Neuronal stem cell (in vitro differentiated cells): Measurements from ENCODE around the gene NAT14.

ENCODE experiments used
- DNase-seq: peaks from one replicate; pipeline ENCODE4 v3.0.0-alpha.2; 2013; ENCODE audit warnings: low spot score
- H2AFZ ChIP-seq: one replicate; pipeline ENCODE4 v1.6.1; 2013; ENCODE audit warnings: mild to moderate bottlenecking, low read length, inconsistent platforms
- H2AK5ac ChIP-seq: 2 replicates; pipeline ENCODE4 v1.6.1; 2013; ENCODE audit warnings: low read depth, mild to moderate bottlenecking, inconsistent platforms, low read length, moderate library complexity, mixed read lengths
- H2BK120ac ChIP-seq: 2 replicates; pipeline ENCODE4 v1.6.1; 2013; ENCODE audit warnings: low read depth, mild to moderate bottlenecking, inconsistent platforms, low read length, moderate library complexity, mixed read lengths
- H2BK12ac ChIP-seq: one replicate; pipeline ENCODE4 v1.6.1; 2013; ENCODE audit warnings: low read length, inconsistent platforms
- H2BK15ac ChIP-seq: 2 replicates; pipeline ENCODE4 v1.6.1; 2013; ENCODE audit warnings: mild to moderate bottlenecking, low read length, inconsistent platforms, mixed read lengths
- H2BK5ac ChIP-seq: one replicate; pipeline ENCODE4 v1.6.1; 2013; ENCODE audit warnings: inconsistent platforms, mild to moderate bottlenecking, low read length, moderate library complexity
- H3K14ac ChIP-seq: one replicate; pipeline ENCODE4 v1.6.1; 2013; ENCODE audit warnings: low read length, inconsistent platforms
- H3K18ac ChIP-seq: 2 replicates; pipeline ENCODE4 v1.6.1; 2013; ENCODE audit warnings: low read length, inconsistent platforms
- H3K23ac ChIP-seq: 2 replicates; pipeline ENCODE4 v1.6.1; 2013; ENCODE audit warnings: low read depth, mild to moderate bottlenecking, mixed read lengths, low read length, inconsistent platforms; ENCODE audit not compliant: poor library complexity
- H3K27ac ChIP-seq: replicated peaks from 3 replicates; pipeline ENCODE4 v1.5.1; 2013; ENCODE audit warnings: low read length, inconsistent platforms
- H3K27me3 ChIP-seq, 3 experiments: 2 replicates each; pipeline ENCODE4 v1.6.1; 2013; ENCODE audit warnings: low read length in 3 of 3, mild to moderate bottlenecking in 2 of 3, inconsistent platforms in 1 of 3, low read depth in 1 of 3, mixed read lengths in 1 of 3, moderate library complexity in 1 of 3; ENCODE audit not compliant: control insufficient read depth in 3 of 3, insufficient read depth in 3 of 3
- H3K36me3 ChIP-seq, 2 donors: replicated peaks in 1 of 2; 2 replicates each; pipeline ENCODE4 v1.6.1; 2013; ENCODE audit warnings: low read length in 2 of 2; ENCODE audit not compliant: control insufficient read depth in 2 of 2, insufficient read depth in 2 of 2
- H3K4ac ChIP-seq: 2 replicates; pipeline ENCODE4 v1.6.1; 2013; ENCODE audit warnings: inconsistent platforms, mild to moderate bottlenecking, low read length, moderate library complexity
- H3K4me1 ChIP-seq, 2 donors: 1 replicate in 1 of 2; 2 replicates in 1 of 2; pipeline ENCODE4 v1.6.1; 2013; ENCODE audit warnings: low read length in 2 of 2, low read depth in 1 of 2; ENCODE audit not compliant: control insufficient read depth in 2 of 2, insufficient read depth in 1 of 2
- H3K4me2 ChIP-seq: one replicate; pipeline ENCODE4 v1.6.1; 2013; ENCODE audit warnings: mild to moderate bottlenecking, low read length, inconsistent platforms; ENCODE audit not compliant: insufficient read depth, poor library complexity, severe bottlenecking
- H3K4me3 ChIP-seq, 2 donors: 2 replicates each; pipeline ENCODE4 v1.5.1; 2013; ENCODE audit warnings: low read length in 2 of 2, mild to moderate bottlenecking in 2 of 2, inconsistent platforms in 1 of 2, moderate library complexity in 1 of 2
- H3K79me1 ChIP-seq: one replicate; pipeline ENCODE4 v1.6.1; 2013; ENCODE audit warnings: low read depth, mild to moderate bottlenecking, inconsistent platforms, low read length, moderate library complexity
- H3K9ac ChIP-seq: one replicate; pipeline ENCODE4 v1.6.1; 2013; ENCODE audit warnings: mild to moderate bottlenecking, low read depth, low read length, inconsistent platforms; ENCODE audit not compliant: poor library complexity
- H3K9me3 ChIP-seq, 2 donors: replicated peaks in 1 of 2; 2 replicates each; pipeline versions ENCODE3 to v1.6.1; 2013; ENCODE audit warnings: low read length in 2 of 2, mild to moderate bottlenecking in 2 of 2, inconsistent platforms in 1 of 2, low read depth in 1 of 2, mixed read lengths in 1 of 2, moderate library complexity in 1 of 2; ENCODE audit not compliant: control insufficient read depth in 2 of 2, insufficient read depth in 1 of 2
- H4K8ac ChIP-seq: one replicate; pipeline ENCODE4 v1.6.1; 2013; ENCODE audit warnings: low read depth, mild to moderate bottlenecking, inconsistent platforms, low read length, moderate library complexity
- H4K91ac ChIP-seq: one replicate; pipeline ENCODE4 v1.6.1; 2013; ENCODE audit warnings: low read length, low read depth, mild to moderate bottlenecking, inconsistent platforms; ENCODE audit not compliant: poor library complexity
- WGBS, 2 donors: extraction: QIAGEN DNeasy Blood & Tissue Kit; methylation state at CpG; one replicate each; pipeline ENCODE4 v1.1.7; 2013; ENCODE audit warnings: missing lambda C conversion rate in 2 of 2, mixed read lengths in 1 of 2; ENCODE audit not compliant: insufficient read length in 2 of 2, insufficient replicate concordance in 1 of 2; ENCODE audit errors: extremely low coverage in 2 of 2; 5-methylcytosine and 5-hydroxymethylcytosine counted together

NAT14 gene

DNA sequence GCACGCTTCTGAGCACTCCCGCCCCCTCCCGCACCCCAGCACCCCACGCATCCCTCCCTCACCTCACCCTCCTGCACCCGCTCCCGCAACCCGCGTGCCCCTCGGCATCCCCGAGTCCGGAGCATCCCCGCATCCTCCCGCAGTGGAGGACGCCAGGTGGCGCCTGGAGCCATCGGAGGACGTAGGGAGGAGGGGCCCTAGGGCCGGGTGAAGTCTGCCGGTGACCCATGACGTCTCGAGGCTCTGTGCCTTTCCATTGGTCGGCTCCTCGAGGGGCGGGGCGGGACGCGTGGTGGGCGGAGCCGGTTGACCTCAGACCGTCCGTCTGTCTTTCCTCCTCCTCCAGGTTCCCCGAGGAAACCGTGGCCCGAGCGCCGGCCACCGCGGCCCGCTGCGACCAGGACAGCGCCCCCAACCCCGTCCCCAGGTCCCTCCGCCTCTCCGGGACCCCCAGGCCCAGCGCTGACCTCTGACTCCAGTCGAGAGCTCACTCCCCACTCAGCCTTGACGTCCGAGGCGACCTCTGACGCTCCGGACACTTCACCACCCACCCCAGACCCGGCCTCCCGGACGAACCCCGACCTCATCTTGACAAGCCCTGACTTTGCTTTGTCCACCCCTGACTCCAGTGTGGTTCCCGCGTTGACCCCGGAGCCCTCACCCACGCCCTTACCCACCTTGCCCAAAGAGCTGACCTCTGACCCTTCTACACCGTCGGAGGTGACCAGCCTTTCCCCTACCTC, 32.1 kb downstream of the NAT14 start:
- H2AK5ac ChIP-seq: peak overlapping the region; percentile 94
- H3K4me1 ChIP-seq: peaks cover 2 to 5% of the 10 kb centered on the region in 2 donors
- H3K4me2 ChIP-seq: peak overlapping the region; percentile 77
- peak overlapping the region; percentile 53 for H3K4ac ChIP-seq
- peak overlapping the region; percentile 95 for H2BK5ac ChIP-seq
- peak overlapping the region; percentile 80 for H3K23ac ChIP-seq
- H2BK120ac ChIP-seq: peak overlapping the region; percentile 100
- peak overlapping the region; percentile 30 for H2BK12ac ChIP-seq
- no peak overlapping the region for H4K91ac ChIP-seq
- no peak overlapping the region for H3K14ac ChIP-seq
- peaks cover 0 to 5% of the 10 kb centered on the region in 2 donors for H3K9me3 ChIP-seq
- H4K8ac ChIP-seq: peak overlapping the region; percentile 52
- peak overlapping the region; percentile 96 for H3K18ac ChIP-seq
- H3K79me1 ChIP-seq: no peaks in the 10 kb centered on the region
- DNase-seq: peak; percentile 90
- no peaks in the 10 kb centered on the region for H3K27me3 ChIP-seq
- H3K36me3 ChIP-seq: no peaks in the 10 kb centered on the region
- WGBS, 2 donors: no CpG with 5 or more reads among the region's 61 CpGs
- H2BK15ac ChIP-seq: peak overlapping the region; percentile 98
- no peak overlapping the region for H3K4me3 ChIP-seq
- peak overlapping the region; percentile 77 for H3K9ac ChIP-seq
- no peak overlapping the region for H3K27ac ChIP-seq
- peak overlapping the region; percentile 82 for H2AFZ ChIP-seq

DNA sequence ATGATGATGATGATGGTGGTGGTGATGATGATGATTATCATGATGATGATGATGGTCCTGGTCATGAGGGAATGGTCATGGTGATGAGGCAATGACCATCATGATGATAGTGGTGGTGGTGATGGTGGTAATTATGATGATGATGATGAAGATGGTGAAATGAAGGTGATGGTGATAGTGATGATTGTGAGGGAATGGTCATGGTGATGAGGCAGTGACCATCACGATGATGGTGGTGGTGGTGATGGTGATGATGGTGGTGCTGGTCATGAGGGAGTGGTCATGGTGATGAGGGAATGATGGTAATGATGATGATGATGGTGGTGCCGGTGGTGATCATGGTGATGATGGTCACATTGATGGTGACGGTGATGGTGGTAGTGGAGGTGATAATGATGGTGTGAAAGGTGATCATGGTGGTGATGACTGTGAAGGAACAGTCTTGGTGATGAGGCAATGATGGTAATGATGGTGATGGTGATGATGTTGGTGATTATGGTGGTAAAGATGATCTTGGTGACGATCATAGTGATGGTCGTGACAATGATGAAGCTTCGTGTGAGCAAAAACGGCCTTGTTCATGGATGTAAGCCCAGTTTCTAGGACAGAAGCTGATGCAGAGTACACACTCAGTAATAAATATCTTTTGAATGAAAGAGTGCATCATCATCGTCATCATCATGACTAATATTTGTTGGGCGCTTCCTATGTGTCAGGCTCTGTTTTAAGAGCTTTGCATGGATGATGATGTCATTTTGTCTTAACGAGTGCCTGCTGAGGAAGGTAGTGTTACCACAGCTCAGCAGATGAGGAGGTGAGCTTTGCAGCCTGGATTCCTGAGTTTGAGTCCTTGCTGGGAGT, 34.7 kb downstream of the NAT14 start:
- no peak overlapping the region for H2AFZ ChIP-seq
- no peak overlapping the region for H3K18ac ChIP-seq
- H3K9ac ChIP-seq: no peak overlapping the region
- H2BK12ac ChIP-seq: no peak overlapping the region
- H3K23ac ChIP-seq: no peak overlapping the region
- no peak overlapping the region for H3K4me3 ChIP-seq
- H3K14ac ChIP-seq: no peak overlapping the region
- no peak overlapping the region for H4K91ac ChIP-seq
- no peak overlapping the region for H2BK5ac ChIP-seq
- no peak overlapping the region for H3K27ac ChIP-seq
- H3K9me3 ChIP-seq: peaks cover 0 to 5% of the 10 kb centered on the region in 2 donors
- no peak overlapping the region for H2AK5ac ChIP-seq
- no peak overlapping the region for H2BK15ac ChIP-seq
- H3K4me2 ChIP-seq: no peak overlapping the region
- H3K27me3 ChIP-seq: no peaks in the 10 kb centered on the region
- no peak overlapping the region for H4K8ac ChIP-seq
- H3K79me1 ChIP-seq: no peaks in the 10 kb centered on the region
- H3K4me1 ChIP-seq: peaks cover 2 to 5% of the 10 kb centered on the region in 2 donors
- no peak overlapping the region for H3K4ac ChIP-seq
- 100% methylated on average over 1 of the region's 10 CpGs; no CpG with 5 or more reads in 1 of the 2 donors for WGBS, 2 donors
- no peak for DNase-seq
- H3K36me3 ChIP-seq: no peaks in the 10 kb centered on the region
- H2BK120ac ChIP-seq: no peak overlapping the region

DNA sequence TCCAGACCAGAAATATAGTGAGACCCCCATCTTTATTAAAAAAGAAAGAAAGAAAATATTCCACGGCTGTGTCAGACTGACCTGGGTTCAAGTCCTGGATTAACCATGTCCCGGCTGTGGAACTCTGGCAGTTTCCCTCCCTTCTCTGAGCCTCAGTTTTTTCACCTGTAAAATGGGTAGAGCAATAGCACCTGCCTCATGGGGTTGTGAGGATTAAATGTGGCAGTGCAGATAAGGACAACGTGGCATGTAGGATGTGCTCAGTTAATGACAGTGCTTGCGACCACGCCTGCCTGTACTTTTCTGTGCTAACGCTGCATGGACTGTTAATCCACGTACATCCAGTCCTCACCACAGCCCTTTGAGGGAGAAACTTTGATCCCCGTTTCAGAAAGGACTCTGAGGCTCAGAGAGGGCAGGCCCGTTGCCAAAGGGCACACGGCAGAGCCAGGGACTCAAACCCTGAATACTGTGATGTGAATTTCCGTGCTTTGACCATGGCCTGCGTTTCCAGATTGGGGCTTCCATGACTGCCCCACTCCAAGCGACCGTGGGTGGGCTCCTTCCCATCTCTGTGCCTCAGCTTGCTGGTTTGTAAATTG, 35.8 kb downstream of the NAT14 start:
- Histone ChIP-seq H2BK5ac (no peak overlapping the region), H3K4ac (peak overlapping the region; percentile 84), H3K27ac (no peak overlapping the region), H3K27me3 (no peaks in the 10 kb centered on the region), H3K9me3 (peaks cover 0 to 5% of the 10 kb centered on the region in 2 donors), H2BK12ac (no peak overlapping the region), H3K36me3 (no peaks in the 10 kb centered on the region), H4K8ac (no peak overlapping the region), H3K18ac (peak overlapping the region; percentile 76), H2BK120ac (no peak overlapping the region), H3K79me1 (no peaks in the 10 kb centered on the region), H3K14ac (no peak overlapping the region), H3K4me3 (no peak overlapping the region), H3K9ac (no peak overlapping the region), H4K91ac (no peak overlapping the region), H2AK5ac (peak overlapping the region; percentile 81), H3K23ac (no peak overlapping the region), H3K4me2 (no peak overlapping the region), H3K4me1 (peaks cover 5 to 7% of the 10 kb centered on the region in 2 donors), H2AFZ (no peak overlapping the region), H2BK15ac (peak overlapping the region; percentile 8)
- WGBS, 2 donors: no CpG with 5 or more reads among the region's 14 CpGs
- no peak for DNase-seq
